Measurements from ENCODE around the gene FOSB. TPM values are rescaled to one million over a fixed set of nuclear protein-coding genes. Genes with fewer than 3 reads are reported as not detected.
A peak's percentile ranks its signal among the peaks of the same experiment; 100 is the strongest.

The FOSB gene
- total and polyA plus RNA-seq, 9 of the 15 experiments (the other 6 are each of a cell fraction or from before 2014, with no cell fraction given) = 0.11 to 2.7 (median 0.73) TPM

- TF ChIP-seq ZNF609 (CRISPR knock-in tag; IDR thresholded peaks at IDR 0.05; ENCODE audit: borderline replicate concordance) = no peak
- no peak for TF ChIP-seq ETS2 (tag; IDR thresholded peaks at IDR 0.05; ENCODE audit: borderline replicate concordance, poor library complexity, severe bottlenecking)
- peak; percentile 92 for TF ChIP-seq TFAP4 (CRISPR knock-in tag; IDR thresholded peaks at IDR 0.05; ENCODE audit: borderline replicate concordance)
- TF ChIP-seq MNT (conservative IDR thresholded peaks at IDR 0.05) = peak; percentile 93 to 96
- peak; percentile 75; the same call in 1 of the 2 replicates for TF ChIP-seq PHF8 (IDR thresholded peaks at IDR 0.05; ENCODE audit: borderline replicate concordance, low read length)
- peak; percentile 58 for TF ChIP-seq L3MBTL2 (IDR thresholded peaks at IDR 0.05)
- 0 out of 2 replicates have a peak, but pooled peaks have one; percentile 35 for TF ChIP-seq GATAD2B (IDR thresholded peaks at IDR 0.05; ENCODE audit: borderline replicate concordance)
- no peak for TF ChIP-seq SETDB1 (IDR thresholded peaks at IDR 0.05; ENCODE audit: low read length)
- TF ChIP-seq PHF21A (IDR thresholded peaks at IDR 0.05; ENCODE audit: borderline replicate concordance, low read depth) = peak; percentile 60; the same call in 1 of the 2 replicates
- peak; percentile 81 for TF ChIP-seq CXXC5 (CRISPR knock-in tag; IDR thresholded peaks at IDR 0.05)
- TF ChIP-seq MTA1 (IDR thresholded peaks at IDR 0.05; ENCODE audit: borderline replicate concordance) = peak; percentile 65
- TF ChIP-seq SMAD1 (IDR thresholded peaks at IDR 0.05; ENCODE audit: low read depth, low read length, partially characterized antibody) = no peak
- TF ChIP-seq TSHZ1 (CRISPR knock-in tag; IDR thresholded peaks at IDR 0.05) = no peak
- TF ChIP-seq PKNOX1 (IDR thresholded peaks at IDR 0.05) = peak; percentile 33; the same call in 1 of the 2 replicates
Measured at GRCh38 chr19:45506246-45506988, 38.6 kb downstream of the FOSB start (continued).
